ENCODE data around the gene LRP1B. TPM values are rescaled to one million over a fixed set of nuclear protein-coding genes. Genes with fewer than 3 reads are reported as not detected.

Gene LRP1B
- total and polyA plus RNA-seq, 4 donors: 0.01 to 0.84 (median 0.17) TPM

- Histone ChIP-seq H3K4me1 (ENCODE audit: control insufficient read depth in 4 of 4, insufficient read depth in 4 of 4, low read length in 3 of 4) (no peaks in the 10 kb centered on the region), H3K27me3 (ENCODE audit: control insufficient read depth in 4 of 4, insufficient read depth in 4 of 4, low read length in 3 of 4) (no peaks in the 10 kb centered on the region), H3K9ac (ENCODE audit: low read depth in 1 of 2, low read length in 2 of 2) (no peak overlapping the region), H3K27ac (ENCODE audit: low read depth in 1 of 2, low read length in 2 of 2) (no peak overlapping the region), H3K36me3 (ENCODE audit: control insufficient read depth in 4 of 4, insufficient read depth in 3 of 4, low read depth in 1 of 4, low read length in 3 of 4) (no peaks in the 10 kb centered on the region), H3K9me3 (ENCODE audit: control insufficient read depth in 4 of 4, low read length in 3 of 4) (no peaks in the 10 kb centered on the region), H3K4me3 (ENCODE audit: low read depth in 1 of 3, low read length in 3 of 3) (no peak overlapping the region)
- WGBS: 68% methylated on average over 4 of the region's 4 CpGs
- TF ChIP-seq, protein P1, sequence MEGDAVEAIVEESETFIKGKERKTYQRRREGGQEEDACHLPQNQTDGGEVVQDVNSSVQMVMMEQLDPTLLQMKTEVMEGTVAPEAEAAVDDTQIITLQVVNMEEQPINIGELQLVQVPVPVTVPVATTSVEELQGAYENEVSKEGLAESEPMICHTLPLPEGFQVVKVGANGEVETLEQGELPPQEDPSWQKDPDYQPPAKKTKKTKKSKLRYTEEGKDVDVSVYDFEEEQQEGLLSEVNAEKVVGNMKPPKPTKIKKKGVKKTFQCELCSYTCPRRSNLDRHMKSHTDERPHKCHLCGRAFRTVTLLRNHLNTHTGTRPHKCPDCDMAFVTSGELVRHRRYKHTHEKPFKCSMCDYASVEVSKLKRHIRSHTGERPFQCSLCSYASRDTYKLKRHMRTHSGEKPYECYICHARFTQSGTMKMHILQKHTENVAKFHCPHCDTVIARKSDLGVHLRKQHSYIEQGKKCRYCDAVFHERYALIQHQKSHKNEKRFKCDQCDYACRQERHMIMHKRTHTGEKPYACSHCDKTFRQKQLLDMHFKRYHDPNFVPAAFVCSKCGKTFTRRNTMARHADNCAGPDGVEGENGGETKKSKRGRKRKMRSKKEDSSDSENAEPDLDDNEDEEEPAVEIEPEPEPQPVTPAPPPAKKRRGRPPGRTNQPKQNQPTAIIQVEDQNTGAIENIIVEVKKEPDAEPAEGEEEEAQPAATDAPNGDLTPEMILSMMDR (IDR thresholded peaks at IDR 0.05; ENCODE audit: low read depth, low read length, missing input control): no peak
- TF ChIP-seq JUND (IDR thresholded peaks at IDR 0.05): no peak
- no peak for TF ChIP-seq RAD21 (IDR thresholded peaks at IDR 0.05)
- TF ChIP-seq HNF4A (conservative IDR thresholded peaks at IDR 0.05): no peak
- TF ChIP-seq GABPA (IDR thresholded peaks at IDR 0.05 in 1 of 2, conservative IDR thresholded peaks at IDR 0.05 in 1 of 2): no peak
- no peak for TF ChIP-seq ATF3 (IDR thresholded peaks at IDR 0.05)
- TF ChIP-seq YY1 (IDR thresholded peaks at IDR 0.05): no peak
- no peak for TF ChIP-seq TAF1 (conservative IDR thresholded peaks at IDR 0.05)
- TF ChIP-seq REST (IDR thresholded peaks at IDR 0.05): no peak
- TF ChIP-seq, protein P2, sequence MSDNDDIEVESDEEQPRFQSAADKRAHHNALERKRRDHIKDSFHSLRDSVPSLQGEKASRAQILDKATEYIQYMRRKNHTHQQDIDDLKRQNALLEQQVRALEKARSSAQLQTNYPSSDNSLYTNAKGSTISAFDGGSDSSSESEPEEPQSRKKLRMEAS (IDR thresholded peaks at IDR 0.05): no peak
- no peak for TF ChIP-seq FOXA2 (IDR thresholded peaks at IDR 0.05)
- TF ChIP-seq FOXA1 (IDR thresholded peaks at IDR 0.05): no peak
- no peak for DNase-seq (ENCODE audit: low spot score)
Measured at GRCh38 chr2:141063406-141063805, 1067.4 kb downstream of the LRP1B start.

DNA sequence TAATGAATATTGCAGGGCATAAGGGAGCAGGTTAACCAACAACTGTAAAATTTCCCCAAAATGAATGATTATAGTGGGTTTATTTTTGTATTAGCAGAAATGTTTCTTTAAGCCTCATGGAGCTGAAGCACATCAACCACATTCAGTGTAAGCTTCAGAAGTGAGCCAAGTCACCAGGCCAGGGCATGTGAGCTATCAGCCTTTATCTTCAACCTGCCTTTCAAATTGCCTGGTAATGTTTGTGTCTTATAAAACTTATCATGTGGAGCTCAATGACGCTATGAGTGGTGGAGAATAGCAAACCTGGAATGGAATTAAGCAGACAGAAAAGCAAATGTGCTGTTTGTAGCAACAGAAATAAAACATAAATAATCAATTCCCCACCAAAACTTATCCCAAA, 1068.4 kb downstream of the LRP1B start:
- Histone ChIP-seq H3K27ac (ENCODE audit: low read depth in 1 of 2, low read length in 2 of 2) (no peak overlapping the region), H3K9me3 (ENCODE audit: control insufficient read depth in 4 of 4, low read length in 3 of 4) (no peaks in the 10 kb centered on the region), H3K4me1 (ENCODE audit: control insufficient read depth in 4 of 4, insufficient read depth in 4 of 4, low read length in 3 of 4) (no peaks in the 10 kb centered on the region), H3K4me3 (ENCODE audit: low read depth in 1 of 3, low read length in 3 of 3) (no peak overlapping the region), H3K27me3 (ENCODE audit: control insufficient read depth in 4 of 4, insufficient read depth in 4 of 4, low read length in 3 of 4) (no peaks in the 10 kb centered on the region), H3K36me3 (ENCODE audit: control insufficient read depth in 4 of 4, insufficient read depth in 3 of 4, low read depth in 1 of 4, low read length in 3 of 4) (no peaks in the 10 kb centered on the region), H3K9ac (ENCODE audit: low read depth in 1 of 2, low read length in 2 of 2) (no peak overlapping the region)
- 29% methylated on average over 1 of the region's 1 CpG for WGBS
- DNase-seq (ENCODE audit: low spot score): no peak
- no peak for TF ChIP-seq GABPA (IDR thresholded peaks at IDR 0.05 in 1 of 2, conservative IDR thresholded peaks at IDR 0.05 in 1 of 2)

GRCh38 chr2:141062031-141062430, 1068.8 kb downstream of the LRP1B start:
- WGBS: 77% methylated on average over 4 of the region's 4 CpGs
- no peak overlapping the region for H3K9ac ChIP-seq (ENCODE audit: low read depth in 1 of 2, low read length in 2 of 2)
- no peak overlapping the region for H3K27ac ChIP-seq (ENCODE audit: low read depth in 1 of 2, low read length in 2 of 2)
- no peaks in the 10 kb centered on the region for H3K36me3 ChIP-seq (ENCODE audit: control insufficient read depth in 4 of 4, insufficient read depth in 3 of 4, low read depth in 1 of 4, low read length in 3 of 4)
- H3K27me3 ChIP-seq (ENCODE audit: control insufficient read depth in 4 of 4, insufficient read depth in 4 of 4, low read length in 3 of 4): no peaks in the 10 kb centered on the region
- no peaks in the 10 kb centered on the region for H3K4me1 ChIP-seq (ENCODE audit: control insufficient read depth in 4 of 4, insufficient read depth in 4 of 4, low read length in 3 of 4)
- no peak for DNase-seq (ENCODE audit: low spot score)
- H3K4me3 ChIP-seq (ENCODE audit: low read depth in 1 of 3, low read length in 3 of 3): no peak overlapping the region
- H3K9me3 ChIP-seq (ENCODE audit: control insufficient read depth in 4 of 4, low read length in 3 of 4): no peaks in the 10 kb centered on the region
- TF ChIP-seq SP1 (IDR thresholded peaks at IDR 0.05): no peak
- no peak for TF ChIP-seq TAF1 (conservative IDR thresholded peaks at IDR 0.05)
- TF ChIP-seq, protein P3, sequence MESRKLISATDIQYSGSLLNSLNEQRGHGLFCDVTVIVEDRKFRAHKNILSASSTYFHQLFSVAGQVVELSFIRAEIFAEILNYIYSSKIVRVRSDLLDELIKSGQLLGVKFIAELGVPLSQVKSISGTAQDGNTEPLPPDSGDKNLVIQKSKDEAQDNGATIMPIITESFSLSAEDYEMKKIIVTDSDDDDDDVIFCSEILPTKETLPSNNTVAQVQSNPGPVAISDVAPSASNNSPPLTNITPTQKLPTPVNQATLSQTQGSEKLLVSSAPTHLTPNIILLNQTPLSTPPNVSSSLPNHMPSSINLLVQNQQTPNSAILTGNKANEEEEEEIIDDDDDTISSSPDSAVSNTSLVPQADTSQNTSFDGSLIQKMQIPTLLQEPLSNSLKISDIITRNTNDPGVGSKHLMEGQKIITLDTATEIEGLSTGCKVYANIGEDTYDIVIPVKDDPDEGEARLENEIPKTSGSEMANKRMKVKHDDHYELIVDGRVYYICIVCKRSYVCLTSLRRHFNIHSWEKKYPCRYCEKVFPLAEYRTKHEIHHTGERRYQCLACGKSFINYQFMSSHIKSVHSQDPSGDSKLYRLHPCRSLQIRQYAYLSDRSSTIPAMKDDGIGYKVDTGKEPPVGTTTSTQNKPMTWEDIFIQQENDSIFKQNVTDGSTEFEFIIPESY (IDR thresholded peaks at IDR 0.05): no peak
- TF ChIP-seq HNF4A (conservative IDR thresholded peaks at IDR 0.05): no peak
- TF ChIP-seq RAD21 (IDR thresholded peaks at IDR 0.05): no peak
- no peak for TF ChIP-seq NR2F2 (IDR thresholded peaks at IDR 0.05)
- TF ChIP-seq RXRA (IDR thresholded peaks at IDR 0.05): no peak
- TF ChIP-seq, protein P1 (IDR thresholded peaks at IDR 0.05; ENCODE audit: low read depth, low read length, missing input control): no peak
